NK-92 (cell line): ENCODE measurements around the gene COL5A2.

Experiments used
- DNase-seq: peaks from one replicate; lab custom pipeline; 2025; ENCODE audit not compliant: unreplicated experiment; lab: John Stamatoyannopoulos, UW

Gene COL5A2

DNA sequence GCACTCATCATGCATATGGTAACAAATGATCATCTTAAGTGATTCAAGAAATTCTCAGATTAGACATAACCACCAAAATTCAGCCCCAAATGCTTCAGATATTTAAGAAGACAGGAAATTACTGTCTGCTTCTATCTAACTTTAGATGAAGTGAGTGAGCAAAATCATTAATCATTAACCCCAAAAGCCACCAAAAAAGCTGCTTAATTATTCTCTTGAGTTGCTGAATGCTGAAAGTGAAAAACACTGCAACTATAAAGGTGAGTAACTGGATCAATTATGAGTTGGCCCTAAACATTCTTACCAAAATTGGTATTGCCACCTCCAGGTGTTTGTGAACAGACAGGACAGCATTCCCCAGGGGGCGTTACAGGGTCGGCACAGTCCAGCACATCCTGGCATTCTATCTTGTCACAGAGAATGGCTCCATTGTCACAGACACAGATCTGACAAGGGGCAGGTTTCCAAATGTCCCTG lies 69.6 kb downstream of the COL5A2 start:
- no peak for DNase-seq

DNA sequence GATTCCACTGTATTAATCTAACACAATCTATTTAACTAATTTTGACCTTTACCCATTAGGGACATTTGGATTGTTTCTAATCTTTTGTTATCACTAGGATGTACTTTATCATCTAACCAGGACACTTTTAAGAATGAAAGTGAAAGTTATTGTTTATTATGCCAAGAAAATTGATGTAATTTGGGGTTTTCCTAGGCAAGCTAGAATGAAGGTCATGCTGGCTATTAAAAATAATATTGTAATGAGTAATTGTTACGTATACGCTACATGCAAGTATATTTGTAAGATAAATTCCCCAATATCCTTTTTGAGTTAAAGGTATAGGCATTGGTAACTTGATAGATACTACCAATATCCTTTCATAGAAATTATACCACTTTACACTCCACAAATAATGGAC lies 74.6 kb downstream of the COL5A2 start:
- no peak for DNase-seq

DNA sequence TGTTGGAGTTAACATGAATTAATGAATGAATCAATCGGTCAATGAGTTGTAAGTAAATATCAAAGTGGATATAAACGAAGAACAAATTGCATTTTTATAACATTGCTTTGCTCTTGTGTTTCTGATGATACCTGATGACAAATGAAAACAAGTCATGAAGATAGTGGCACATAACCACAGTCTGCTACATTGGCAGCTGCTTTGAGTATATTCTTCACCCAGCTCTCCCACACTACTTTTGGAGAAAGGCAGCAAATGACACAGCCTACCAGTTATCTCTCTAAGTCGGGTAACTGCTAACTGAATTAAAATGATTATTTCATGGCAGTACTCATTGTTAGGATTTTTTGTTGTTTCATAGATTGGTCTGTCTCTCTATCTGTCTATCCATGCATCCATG lies 76.8 kb downstream of the COL5A2 start:
- DNase-seq, result no peak

DNA sequence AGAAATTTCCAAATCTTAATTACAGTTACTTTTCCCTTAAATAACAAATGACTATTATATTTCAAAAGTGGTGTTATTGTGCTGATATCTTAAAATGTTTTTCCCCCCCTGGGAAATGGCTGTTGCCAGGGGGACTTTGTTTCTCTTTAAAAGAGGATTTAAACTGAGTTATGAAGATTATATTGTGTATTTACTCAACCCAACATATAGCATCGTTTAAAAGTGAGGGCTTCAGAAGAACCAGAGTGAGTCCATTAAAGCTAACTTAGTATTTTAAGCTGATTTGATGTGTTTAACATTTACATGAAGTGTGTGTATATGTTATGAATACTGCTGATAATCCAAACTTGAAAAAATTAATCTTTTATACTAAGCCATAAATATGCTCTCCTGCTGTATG lies 81.6 kb downstream of the COL5A2 start:
- no peak for DNase-seq

DNA sequence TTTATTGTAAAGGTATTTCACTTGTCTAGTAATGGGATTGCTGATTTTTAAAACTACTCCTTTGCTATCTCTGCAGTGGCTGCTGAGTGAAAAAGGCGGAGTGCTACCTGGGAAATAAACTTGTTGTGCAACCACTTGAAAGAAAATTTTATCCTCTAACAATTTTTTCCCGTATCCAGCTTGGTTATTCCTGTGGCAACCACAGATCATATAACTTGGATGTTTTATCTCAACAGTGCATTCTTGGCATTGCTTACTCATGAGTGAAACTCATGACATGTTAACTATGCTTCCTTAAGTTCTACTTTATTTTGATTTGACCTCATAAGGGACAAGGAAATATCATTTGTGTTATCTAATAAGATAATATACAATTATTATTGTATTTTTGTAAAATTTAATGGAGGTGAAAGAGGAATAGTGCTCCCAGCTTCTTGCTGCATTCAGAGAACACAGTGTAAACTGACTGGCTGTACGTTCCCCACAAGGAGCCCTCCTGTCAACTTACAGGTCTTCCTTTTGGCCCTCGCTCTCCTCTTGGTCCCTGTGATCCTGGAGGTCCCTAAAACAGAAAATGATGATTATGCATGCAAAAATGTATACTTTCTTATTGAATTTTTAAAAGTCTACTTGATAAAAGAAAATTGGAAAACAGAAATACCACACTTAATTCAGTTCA lies 82.7 kb downstream of the COL5A2 start:
- no peak for DNase-seq

DNA sequence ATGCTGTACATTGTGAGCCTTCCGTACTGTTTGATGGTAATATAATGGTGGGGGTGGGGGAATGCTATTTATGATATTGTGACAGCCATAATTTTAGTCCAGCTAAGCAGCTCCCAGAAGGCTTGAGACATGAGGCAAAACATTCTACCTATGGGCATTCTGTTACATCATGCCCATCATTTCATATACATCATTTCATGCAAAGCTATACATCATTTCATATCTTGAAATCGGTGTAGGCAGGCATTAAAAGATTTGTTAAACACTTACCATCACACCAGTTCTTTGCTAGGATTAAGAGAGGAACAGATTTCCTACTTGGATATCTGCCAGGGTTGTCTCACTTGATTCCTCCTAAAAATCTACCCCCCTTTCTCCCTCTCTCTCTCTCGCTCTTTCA lies 84.5 kb downstream of the COL5A2 start:
- DNase-seq, result no peak

DNA sequence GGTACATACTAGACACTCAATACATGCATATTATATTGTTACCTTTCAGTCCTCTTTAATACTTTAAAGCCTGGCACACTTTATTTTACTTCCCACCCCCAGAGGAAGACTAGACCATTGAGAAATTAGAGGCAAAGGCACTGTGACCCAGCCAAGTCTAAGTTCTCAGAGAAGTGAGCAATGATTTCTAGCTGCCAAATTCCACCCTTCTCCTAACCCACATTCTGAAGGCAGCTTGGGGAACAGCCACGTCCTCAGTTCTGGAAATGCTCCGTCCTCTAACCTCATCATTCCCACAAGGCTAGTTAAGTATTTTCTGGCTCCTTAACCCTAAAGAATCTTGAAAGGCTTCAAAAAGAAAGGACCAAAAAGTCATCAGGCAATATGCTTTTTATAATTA lies 86.6 kb downstream of the COL5A2 start:
- no peak for DNase-seq

DNA sequence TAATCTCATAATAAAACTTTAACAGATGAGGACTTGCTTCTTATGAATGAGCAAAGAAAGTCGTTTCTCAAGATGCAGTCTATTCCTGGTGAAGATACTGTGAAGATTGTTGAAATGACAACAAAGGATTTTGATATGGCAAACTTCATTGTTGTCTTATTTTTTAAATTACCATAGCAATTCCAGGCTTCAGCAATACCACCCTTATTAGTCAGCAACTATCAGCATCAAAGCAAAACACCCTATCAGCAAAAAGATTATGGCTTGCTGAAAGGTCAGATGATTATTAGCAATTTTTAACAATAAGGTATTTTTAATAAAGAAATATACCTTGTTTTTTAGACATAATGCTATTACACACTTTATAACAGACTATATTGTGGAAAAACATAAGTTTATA lies 88.3 kb downstream of the COL5A2 start:
- DNase-seq, result no peak

DNA sequence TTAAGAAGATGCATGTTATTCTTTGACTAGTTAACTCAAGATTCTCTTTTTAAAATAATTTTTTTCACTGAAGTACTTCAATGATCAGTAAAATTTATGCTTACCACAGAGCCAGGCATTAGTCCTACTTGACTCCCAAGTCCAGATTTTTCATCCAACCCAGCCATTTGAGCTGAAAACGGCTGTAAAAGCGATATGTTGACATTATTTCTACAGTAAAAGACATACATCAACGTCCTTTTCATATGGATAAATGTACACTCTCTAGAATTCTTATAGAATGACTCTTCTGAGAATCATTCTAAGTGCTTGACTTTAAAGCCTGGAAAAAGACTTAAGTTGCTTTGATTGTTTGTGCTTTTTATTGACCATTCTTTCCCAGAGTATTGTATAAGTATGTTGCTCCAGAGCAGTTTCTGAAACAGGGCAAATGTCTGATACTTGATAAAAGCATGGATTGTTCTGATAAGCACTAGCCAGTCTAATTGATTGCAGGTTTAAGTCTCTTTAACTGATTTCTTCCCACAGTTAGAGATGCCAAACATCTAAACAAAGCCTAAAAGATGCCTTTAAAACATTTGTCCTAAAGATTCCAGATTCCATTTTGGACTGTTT lies 90.9 kb downstream of the COL5A2 start:
- DNase-seq, result no peak

DNA sequence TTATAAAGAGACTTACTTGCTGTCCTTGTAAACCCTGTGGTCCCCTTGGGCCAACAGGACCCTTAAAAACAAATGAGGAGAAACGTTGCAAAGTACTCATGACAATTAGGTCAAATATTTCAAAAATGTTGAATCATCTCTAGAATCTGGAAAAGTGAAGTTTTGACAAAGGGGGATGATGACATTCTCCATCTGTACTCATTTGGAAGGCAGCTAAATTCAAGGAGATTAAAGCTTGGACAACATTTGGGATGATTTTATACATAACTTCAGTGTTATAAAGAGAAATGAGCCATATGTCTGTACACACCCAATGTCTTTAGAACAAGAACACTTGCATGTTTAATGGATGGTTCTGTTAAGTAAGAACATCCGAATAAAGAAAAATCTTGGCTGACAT lies 92.9 kb downstream of the COL5A2 start:
- no peak for DNase-seq

DNA sequence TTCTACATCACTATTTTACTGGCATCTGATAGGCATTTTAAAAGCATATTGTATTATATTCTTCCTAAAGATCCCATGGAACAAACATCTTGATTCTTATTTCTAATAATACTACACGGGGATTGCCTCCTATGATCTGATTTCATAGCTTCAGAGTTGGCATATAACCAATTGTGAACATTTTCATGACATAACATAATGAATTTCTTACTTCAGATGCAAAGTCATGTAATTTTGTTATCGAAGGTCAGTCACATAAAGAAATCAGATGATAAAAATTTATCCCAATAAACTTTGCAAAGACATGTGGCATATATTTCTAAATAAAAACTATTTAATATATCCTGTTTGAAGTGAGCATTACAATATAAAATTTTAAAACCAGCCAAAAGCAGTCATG lies 93.3 kb downstream of the COL5A2 start:
- no peak for DNase-seq

DNA sequence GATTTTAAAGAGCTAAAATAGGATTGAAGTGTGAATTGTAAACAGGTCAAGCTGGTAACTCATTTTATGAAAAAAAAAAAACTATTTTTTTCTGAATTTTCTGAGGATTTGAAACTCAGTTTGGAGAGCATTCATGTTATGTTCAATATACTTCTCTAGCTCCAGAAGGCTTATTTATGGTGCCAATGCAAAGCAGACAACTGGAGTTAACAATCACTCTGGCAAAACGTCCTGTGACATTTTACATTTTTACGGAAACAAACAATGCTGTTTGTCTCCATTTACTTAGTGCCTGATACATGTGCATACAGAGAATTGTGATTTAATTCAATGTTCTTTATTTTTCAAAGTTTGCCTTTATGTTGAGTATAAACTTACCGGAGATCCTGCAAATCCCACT lies 96.0 kb downstream of the COL5A2 start:
- no peak for DNase-seq

DNA sequence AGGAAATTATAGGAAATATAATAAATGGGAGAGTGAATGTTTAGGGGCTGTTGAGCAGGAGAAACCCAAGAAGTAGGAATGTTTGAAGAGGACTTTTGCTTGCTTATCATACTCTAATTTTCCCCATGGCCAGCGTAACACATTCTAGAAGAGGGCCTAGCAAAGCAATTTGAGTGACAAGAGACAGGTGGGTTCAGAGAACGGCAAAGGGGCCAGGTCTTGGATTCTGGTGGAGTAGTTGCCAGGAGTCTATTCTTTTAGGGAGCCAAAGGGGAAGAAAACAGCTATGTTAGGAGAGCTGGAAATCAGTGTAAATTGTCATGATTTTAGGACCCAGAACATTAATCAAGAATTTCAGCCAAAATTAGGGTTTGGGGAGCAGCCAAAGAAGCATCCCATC lies 96.5 kb downstream of the COL5A2 start:
- DNase-seq, result no peak

DNA sequence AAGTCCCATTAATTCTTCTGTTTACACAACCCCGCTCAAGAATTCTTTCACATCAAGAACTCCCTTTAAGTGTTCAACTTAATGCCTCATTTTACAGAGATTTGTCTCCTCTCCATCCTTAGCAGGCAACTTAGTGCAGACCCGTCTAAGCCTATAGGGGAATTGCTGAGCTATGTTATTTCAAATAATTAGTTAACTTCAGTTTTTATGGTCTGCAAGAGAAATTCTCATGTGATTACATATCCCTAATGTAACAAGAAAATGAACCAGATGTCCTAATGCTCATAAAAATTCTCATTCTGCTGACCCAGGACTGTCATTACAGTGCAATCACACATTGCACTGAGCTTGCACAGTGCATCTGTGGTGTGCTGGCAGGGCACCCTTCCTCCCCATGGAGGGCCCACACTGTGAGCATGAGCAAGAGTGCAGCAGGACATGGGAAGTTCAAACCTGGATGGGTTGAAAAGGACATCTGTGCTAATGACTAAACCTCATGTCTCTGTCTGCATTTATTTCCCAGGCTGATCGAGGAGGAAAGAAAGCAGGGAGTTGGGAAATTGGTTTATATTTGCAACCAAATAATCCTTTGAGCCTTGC lies 97.1 kb downstream of the COL5A2 start:
- no peak for DNase-seq

DNA sequence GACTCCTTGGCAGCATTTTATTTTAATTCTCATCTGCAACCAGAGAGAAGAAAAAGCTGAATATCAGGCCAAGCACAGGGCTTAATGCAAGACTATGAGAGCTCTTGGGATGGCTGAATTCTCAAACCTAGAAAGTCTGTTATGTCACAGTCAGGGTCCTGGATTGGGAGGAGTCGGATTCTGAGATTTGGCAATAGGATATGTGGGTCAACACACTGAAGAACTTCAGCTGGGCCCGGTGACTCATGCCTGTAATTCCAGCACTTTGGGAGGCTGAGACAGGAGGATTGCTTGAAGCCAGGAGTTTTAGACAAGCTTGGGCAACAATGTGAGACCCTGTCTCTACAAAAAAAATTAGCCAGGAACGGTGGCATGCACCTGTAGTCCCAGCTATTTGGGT lies 103.0 kb downstream of the COL5A2 start:
- DNase-seq, result no peak

DNA sequence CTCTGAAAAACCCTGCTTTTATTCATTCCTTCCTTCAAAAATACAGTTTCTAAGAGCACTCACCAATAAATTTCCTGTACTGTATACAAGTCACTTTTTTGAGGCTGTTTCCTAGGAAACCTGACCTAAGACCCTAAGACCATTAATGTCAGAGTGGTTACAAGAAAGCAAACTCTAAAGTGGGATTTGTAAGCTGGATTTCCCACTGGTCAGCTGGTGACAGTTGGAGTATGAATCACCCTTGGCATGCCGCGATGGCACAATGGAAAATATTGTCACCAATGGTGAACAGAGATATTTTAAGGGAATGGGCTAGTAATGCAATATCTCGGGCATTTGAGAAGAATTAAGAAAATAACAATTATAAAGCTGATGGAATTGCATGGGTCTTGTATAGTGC lies 103.4 kb downstream of the COL5A2 start:
- DNase-seq, result no peak

DNA sequence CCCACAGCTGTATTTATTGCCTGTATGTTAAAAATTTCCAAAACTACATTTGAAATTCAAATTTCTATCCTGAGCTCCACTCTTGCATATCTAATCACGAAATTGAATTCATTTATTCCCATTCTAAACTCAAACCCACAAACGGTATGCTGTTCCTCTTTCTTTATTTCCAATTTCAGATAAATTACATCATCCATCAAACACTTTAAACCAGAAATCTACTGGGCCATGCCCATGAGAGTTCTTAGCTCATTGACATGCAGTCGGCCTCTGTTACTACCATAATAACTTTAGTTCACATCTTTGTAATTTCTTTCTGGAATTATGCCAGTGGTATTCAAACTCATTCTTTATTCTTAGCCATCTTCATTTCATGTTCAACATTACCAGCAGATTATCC lies 105.1 kb downstream of the COL5A2 start:
- DNase-seq, result no peak

DNA sequence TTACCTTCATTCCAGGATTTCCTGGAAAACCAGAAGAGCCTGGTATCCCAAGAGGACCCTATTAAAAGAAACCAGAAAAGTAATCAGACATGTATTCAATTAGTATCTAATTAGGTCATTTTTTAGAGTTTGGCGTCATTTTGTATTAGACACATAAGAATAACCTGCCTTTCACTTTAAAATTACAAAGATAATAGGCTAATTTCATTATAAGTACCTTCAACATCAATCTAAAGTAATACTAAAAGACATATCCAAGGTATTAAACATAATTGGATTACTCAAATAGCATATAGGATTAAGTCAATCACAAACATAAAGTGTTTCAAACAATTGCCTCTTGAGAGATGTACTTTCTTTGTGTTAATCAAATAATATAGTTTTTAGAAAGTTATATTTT lies 107.5 kb downstream of the COL5A2 start:
- no peak for DNase-seq

DNA sequence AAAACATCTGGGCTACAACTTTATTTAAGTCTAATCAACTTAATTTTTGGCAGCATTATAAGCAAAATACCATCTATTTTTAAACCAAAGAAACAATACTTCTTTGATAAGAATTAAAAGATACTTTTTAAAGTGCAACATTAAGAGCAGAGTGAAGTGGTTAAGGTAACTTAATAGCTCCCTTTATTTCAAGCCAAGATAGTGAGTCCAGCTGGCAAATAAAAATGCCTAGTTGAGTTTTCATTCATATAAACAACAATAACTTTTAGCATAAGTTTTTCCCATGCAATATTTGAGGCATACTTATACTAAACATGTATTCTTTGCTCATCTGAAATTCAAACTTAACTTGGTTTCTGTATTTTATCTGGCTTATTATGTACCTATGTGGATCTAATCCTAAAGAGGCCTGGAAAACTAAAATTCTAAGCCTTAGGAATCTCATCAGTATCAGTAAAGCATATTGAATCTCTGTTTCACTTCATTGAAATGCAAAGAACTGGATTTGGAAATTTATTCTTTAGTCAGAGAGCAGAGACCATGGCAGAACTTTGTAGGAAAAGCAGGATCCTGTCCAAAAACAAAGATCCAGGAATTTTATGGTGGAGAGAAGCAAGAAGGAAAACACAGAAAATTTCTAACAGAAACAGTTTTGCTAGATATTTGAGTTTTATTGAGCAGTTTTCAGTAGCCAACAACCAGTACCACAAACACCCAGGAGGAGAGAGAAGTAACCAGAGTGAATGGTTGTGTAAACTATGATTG lies 109.5 kb downstream of the COL5A2 start:
- no peak for DNase-seq

DNA sequence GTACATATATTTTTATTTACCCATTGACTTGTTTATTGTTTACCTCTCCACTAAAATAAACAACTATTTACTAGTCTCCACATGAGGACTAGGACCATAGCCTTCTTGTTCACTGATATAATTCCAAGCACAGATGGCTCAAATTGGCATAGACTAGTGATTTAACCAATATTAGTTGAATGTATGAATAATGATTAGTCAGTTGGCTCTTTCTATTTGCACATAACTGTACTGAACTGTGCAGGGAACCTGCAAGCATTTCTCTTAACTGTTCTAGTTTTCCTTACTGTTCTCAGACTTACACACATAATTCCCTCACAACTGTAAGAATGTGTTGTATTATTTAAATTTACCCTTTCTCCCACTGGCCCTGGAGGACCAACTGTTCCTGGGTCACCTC lies 113.5 kb downstream of the COL5A2 start:
- no peak for DNase-seq

DNA sequence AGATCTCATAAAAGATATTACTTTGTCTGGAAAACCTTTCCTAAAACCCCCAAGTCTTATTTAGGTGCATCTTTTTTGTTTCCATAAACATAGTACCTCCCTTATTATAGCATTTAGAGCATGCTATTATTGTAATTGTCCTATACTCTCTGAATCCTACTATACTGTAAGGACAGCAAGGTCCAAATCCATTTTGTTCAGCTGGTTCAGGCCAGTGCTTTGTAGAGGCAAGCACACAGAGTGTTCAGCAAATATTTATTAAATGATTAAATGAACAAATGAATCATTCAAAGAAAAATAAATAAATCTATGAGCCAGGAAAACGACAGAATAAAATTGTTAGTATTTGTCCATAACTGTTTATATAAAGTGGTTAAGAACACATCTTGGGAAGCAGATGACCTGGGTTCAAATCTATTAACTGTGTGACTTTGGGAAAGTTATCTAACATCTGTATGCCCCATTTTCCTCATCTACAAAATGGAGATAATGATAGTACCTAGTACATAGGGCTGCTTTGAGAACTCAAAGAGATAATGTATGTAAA lies 119.4 kb downstream of the COL5A2 start:
- no peak for DNase-seq

DNA sequence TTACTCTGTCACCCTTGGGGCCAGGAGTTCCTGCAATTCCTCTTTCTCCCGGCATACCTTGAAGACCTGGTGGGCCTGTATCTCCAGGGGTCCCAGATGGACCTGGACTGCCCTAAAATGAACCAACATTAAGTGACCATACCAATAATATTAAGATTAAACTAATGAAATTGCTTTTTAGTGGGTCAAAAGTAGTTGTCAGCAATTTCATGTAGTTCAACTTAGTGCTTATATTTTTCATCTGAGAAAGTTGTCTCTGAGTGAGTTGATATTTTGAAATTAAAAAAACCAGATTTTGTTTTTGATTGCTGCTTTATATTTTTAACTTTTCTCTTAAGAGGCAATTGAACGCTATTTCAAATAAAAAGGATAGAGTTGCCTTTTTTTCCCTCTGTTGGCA lies 122.2 kb downstream of the COL5A2 start:
- no peak for DNase-seq
